Brain microvascular endothelial cell (primary cell): Measurements from ENCODE around the gene ZNF430.
"Not testable (repeated sequence)": the region's sequence is repeated elsewhere in the genome, so short reads cannot be mapped to it uniquely, and the experiment has no call there.

Experiments used
- DNase-seq: peaks from one replicate; pipeline ENCODE4 v3.0.0-alpha.2; 2020
- H3K27ac ChIP-seq: fragments of 250-450 bp; sonication (Bioruptor Pico); 2 replicates; pipeline ENCODE4 v1.5.1; 2020; ENCODE audit warnings: mild to moderate bottlenecking, moderate library complexity
- H3K27me3 ChIP-seq: fragments of 250-450 bp; sonication (Bioruptor Pico); replicated peaks from 2 replicates; pipeline ENCODE4 v1.5.1; 2020; ENCODE audit warnings: mild to moderate bottlenecking
- H3K36me3 ChIP-seq: fragments of 250-450 bp; sonication (Bioruptor Pico); replicated peaks from 2 replicates; pipeline ENCODE4 v1.5.1; 2020; ENCODE audit warnings: mild to moderate bottlenecking
- H3K4me3 ChIP-seq: 2 replicates; pipeline ENCODE4 v1.5.1; 2011; ENCODE audit warnings: low read depth, mild to moderate bottlenecking, control low read depth, low read length, moderate library complexity
- CTCF ChIP-seq: IDR thresholded peaks from 2 replicates; pipeline ENCODE4 v1.5.1; 2011; ENCODE audit warnings: low read depth, mild to moderate bottlenecking, moderate library complexity, low read length, control low read depth, inconsistent platforms; ENCODE audit errors: missing control alignments
- in situ Hi-C: cut with HindIII; loops from 2 replicates; pipeline ENCODE4 v1.10.0; 2017; ENCODE audit warnings: low sequenced_read_pairs, low pct_ligation_motif_present

ZNF430 gene

GRCh38 chr19:21020298-21021227 is at the start of gene ZNF430:
ZNF430 (plus strand) TSS chr19:21020657; CDS start chr19:21020801, 144 bp downstream.
- H3K36me3 ChIP-seq: peaks cover 6% of the 10 kb centered on the region
- TF ChIP-seq CTCF: no peak
- in situ Hi-C loops: no loop called here

GRCh38 chr19:20992788-20993187 is 27.7 kb upstream of the ZNF430 start:
- H3K36me3 ChIP-seq, in situ Hi-C loops, DNase-seq, H3K4me3 ChIP-seq, H3K27ac ChIP-seq, H3K27me3 ChIP-seq: not testable (repeated sequence)

More at GRCh38 chr19:21020298-21021227, at the start of gene ZNF430:
- Histone ChIP-seq H3K27ac (peak within 1 kb of the TSS; percentile 84), H3K27me3 (no peaks in the 10 kb centered on the region), H3K4me3 (peak within 1 kb of the TSS; percentile 91)
- DNase-seq: peak; percentile 95

GRCh38 chr19:20999731-21000352 is 20.6 kb upstream of the ZNF430 start:
- peak; percentile 87 for DNase-seq
- in situ Hi-C loops: no loop called here
- Histone ChIP-seq H3K4me3 (peak overlapping the region; percentile 64), H3K36me3 (no peaks in the 10 kb centered on the region), H3K27ac (no peak overlapping the region), H3K27me3 (no peaks in the 10 kb centered on the region)
- no peak for TF ChIP-seq CTCF

DNA sequence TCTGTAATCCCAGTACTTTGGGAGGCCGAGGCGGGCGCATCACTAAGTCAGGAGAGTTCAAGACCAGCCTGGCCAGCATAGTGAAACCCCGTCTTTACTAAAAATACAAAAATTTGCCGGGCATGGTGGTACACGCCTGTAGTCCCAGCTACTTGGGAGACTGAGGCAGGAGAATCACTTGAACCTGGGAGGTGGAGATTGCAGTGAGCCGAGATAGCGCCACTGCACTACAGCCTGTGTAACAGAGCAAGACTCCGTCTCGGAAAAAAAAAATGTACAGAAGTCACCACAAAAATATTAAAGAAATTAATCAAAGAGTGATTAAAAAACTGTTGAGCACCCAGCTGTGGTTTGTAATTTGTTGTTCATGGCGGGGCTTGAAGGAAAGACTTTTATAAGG is 781 bp downstream of the ZNF430 start:
- peak overlapping the region; percentile 91 for H3K4me3 ChIP-seq
- in situ Hi-C loops, DNase-seq, H3K27me3 ChIP-seq, H3K36me3 ChIP-seq: not testable (repeated sequence)
- peak overlapping the region; percentile 84 for H3K27ac ChIP-seq

DNA sequence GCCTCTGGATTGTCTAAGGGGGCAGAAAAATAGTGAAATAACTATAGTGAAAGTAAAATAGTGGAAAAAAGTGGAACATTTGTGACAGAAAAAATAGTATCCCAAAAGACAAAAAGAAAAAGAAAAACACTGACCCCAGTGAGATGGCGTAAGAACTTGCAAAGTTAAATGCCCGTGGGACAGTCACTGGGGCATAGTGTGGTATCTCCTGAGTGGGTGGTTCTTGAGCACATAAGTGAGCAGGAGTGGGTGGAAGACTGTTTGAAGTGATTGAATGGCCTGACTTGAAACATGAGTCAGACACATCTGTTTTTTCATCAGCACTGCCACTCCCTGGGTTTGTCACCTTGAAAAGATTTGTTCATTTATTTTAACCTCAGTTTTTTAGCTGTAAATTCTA is 2.5 kb downstream of the ZNF430 start:
- peak overlapping the region; percentile 15 for H3K4me3 ChIP-seq
- in situ Hi-C loops: no loop called here
- DNase-seq: peak; percentile 56
- no peak for TF ChIP-seq CTCF
- peak overlapping the region; percentile 67 for H3K27ac ChIP-seq
- peaks cover 6% of the 10 kb centered on the region for H3K36me3 ChIP-seq
- no peaks in the 10 kb centered on the region for H3K27me3 ChIP-seq

- Histone ChIP-seq H3K27ac (no peak overlapping the region), H3K36me3 (peaks cover 6% of the 10 kb centered on the region), H3K27me3 (no peaks in the 10 kb centered on the region), H3K4me3 (no peak overlapping the region)
- no peak for TF ChIP-seq CTCF
- in situ Hi-C loops: no loop called here
- peak; percentile 18 for DNase-seq
Observed at GRCh38 chr19:21023901-21024300, 3.4 kb downstream of the ZNF430 start.
